GM19025 (cell line): ENCODE results near the gene PTPRR.

Source experiments
- ATAC-seq: cut with Tn5 transposase; IDR thresholded peaks from one replicate; pipeline ENCODE4 v1.9.1; 2021; ENCODE audit warnings: mild to moderate bottlenecking, low read depth, moderate library complexity; ENCODE audit not compliant: unreplicated experiment

Gene PTPRR

DNA sequence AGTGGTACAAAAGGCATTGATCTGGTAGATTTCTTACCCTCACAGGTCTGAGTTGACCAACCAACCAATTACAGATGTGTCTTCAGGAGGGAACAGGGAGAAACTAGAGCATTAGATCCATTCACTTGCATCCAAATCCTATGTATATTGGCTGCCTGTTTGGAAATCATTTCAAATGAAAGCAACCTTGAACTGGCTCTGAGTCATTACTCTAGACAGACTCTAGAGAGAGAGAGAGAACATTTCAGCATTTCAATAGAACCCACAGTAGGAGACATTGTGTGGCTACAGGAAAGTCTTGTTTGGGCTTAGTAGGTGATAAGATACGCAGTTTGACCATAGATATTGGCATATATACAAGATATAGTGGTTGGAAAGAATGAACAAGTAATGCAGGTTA is 114.5 kb downstream of the PTPRR start:
- ATAC-seq = no peak

- no peak for ATAC-seq
These were observed 122.3 kb downstream of the PTPRR start for GRCh38 chr12:70798016-70798783.

DNA sequence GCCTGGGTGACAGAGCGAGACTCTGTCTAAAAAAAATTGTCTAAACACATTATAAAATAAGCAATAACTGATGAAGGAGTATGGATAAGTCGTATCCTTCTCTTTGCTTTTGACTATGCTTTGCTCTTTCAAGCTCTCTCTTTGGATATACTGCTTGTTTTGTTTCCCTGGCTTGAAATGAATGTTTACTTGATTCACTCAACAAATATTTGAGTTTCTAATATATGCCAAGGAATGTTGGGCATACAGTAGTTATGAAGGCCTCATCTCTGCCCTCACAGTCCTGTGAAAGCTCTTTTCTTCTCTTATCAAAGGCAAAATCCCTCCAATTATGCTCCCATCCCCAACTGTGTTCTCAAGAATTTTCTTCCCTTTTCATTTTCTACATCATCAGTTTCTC is 123.5 kb downstream of the PTPRR start:
- no peak for ATAC-seq

- no peak for ATAC-seq
These were observed 124.9 kb downstream of the PTPRR start for GRCh38 chr12:70795608-70796007.

- no peak for ATAC-seq
These were observed 126.4 kb downstream of the PTPRR start for GRCh38 chr12:70794131-70794530.

DNA sequence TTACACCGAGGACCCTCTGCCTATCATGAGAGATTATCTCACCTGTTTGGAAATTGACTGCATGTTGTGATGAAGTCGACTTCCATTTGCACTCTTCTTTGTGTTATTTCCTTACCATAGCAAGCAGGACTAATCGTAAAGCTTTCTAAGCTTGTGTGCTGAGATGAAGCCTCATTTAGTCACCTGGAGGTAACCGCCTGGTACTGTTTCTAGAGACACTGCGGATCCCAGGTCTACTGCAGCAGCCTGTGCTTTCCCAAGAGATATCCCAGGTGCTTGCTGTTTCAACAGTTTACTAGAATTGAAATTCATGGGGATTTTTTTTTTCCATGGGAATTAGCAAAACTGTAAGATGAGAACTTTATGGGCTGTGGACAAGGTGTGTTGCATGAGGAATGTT is 131.8 kb downstream of the PTPRR start:
- ATAC-seq = no peak

DNA sequence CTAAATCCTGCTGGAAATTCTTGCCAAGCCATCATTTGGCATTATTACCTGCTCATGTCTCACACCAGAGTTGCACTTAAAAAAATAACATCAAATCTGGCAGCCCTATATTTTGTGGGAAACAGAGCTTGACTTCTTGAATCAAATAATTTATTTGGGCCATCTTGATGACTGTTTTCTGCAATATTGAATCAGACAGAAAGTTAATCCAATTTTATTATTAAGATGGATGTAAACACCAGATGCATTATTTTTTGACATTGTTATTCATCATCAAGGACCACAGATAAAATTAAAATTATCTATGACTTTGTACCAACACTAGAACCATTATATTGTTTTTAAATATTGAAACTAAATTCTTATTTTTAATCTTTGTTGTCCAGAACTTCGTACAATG is 132.9 kb downstream of the PTPRR start:
- ATAC-seq = no peak

DNA sequence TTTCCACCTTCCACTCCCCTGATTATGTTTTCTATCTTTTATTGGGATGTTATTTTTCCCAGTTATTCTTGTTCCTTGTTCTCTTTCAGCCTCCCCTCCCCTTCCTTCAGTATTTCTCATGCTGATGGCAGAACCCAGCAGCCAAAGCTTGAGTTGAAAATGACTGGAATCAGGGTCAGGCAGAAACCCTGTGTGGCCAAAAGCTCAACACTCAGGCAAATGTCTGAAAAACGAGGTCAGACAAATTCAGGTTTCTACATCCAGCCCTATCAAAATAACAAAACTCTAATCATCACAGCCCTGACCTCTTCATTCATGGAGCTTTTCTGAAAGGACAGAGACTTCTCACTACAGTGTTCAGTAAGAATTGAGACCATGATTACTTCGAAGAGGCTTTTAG is 134.6 kb downstream of the PTPRR start:
- ATAC-seq = no peak

DNA sequence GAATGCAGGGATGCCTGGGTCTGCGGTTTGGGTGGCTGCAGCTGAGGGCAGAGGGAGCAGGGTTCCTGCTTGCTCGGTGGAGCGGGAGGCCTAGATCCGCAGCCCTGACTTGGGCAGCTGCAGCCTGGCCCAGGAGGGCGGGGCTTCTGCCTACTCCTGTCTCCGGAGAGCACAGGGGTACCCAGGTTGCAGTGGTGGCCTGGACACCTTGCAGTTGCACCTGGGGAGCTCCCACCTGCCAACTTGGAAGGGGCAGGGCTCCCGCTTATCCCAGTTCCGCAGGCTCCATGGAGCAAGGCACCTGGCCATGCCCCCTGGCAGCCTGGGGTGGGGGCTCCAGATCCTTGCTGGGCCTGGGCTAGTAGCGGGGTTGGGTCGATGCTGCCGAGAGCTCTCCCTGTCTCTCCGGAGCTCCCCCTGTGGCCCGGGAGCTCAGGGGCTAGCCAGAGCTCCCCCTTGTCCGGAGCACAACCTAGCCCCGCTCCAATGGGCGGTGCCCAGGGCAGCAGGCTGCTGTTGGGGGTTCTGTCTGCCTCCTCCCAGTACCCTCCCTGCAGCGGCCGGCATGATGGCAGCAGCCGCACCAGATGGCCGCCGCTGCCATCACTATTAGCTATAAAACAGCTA is 136.4 kb downstream of the PTPRR start:
- no peak for ATAC-seq

- no peak for ATAC-seq
These were observed 137.1 kb downstream of the PTPRR start for GRCh38 chr12:70783455-70783854.

DNA sequence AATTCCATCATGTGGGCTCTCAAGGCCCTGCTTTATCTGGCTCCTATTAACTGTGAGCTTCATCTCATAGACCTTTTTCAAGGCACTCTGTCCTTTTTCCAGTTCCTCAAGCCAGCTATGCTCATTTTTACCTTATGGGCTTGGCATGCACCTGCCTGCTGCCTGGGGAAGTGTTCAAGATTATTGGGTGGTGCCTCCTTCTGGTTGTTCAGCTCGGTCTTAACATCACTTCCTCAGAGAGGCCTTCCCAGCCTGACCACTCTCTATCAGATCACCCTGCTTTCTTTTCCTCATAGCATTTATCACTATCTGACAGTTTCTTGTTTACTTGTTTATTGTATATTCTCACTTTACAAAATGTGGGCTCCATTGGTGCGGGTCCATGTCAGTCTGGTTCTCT is 141.3 kb downstream of the PTPRR start:
- ATAC-seq = no peak

DNA sequence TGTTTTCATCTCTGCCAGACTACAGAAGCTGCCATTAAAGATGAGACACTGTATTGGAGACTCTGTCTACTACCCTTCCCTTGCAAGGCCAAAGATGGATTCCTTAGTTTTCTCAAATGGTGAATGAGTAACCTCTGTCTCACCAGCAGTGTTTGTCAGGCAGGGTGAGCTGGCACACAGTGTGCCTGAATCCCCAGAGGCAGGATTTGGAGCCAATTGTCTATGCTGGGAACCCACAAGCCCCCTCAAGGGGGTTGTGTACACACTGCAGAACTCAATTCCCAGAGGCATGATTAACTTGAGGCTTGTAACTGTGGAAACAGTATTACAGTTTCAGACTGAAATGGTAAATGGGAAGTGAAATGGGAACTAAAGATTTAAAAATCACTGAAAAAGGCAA is 146.5 kb downstream of the PTPRR start:
- no peak for ATAC-seq

- ATAC-seq = no peak
These were observed 147.7 kb downstream of the PTPRR start for GRCh38 chr12:70772836-70773235.

GRCh38 chr12:70771581-70771980 is 149.0 kb downstream of the PTPRR start:
- ATAC-seq = no peak

DNA sequence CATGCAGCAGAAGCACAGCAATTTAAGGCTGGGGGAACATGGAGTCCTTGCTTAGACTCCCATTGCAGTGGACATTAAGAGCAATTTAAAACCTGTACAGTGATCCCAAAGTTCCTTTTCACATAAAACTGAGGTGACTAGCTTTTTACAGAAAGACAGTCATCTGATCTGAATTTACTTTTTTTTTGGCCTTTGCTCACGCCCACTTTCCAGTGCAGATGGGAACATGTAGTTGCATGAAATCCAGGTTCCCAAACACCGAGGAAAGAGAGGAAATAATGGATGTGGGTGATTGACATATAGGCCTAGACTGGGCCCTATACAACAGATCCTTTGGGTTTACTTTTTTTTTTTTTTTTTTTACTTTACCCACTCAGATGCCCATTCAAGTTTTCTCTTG is 156.9 kb downstream of the PTPRR start:
- ATAC-seq = no peak

DNA sequence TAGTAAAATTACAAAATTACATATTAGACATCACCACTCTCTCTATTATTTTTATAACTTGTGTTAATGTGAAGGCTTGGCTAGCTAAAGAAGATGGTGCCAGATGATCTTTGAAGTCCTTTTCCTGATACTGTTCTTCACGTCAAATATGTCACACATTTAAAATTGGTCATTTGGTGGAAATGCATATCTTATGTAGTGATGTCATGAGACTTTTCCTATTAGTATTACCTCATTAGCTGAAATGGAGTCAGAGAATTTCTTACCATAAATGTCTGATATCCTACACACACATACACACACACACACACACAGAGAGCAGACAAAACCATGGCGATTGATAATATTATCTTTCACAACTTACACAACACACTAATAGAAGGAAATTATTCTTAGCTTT is 158.5 kb downstream of the PTPRR start:
- ATAC-seq = no peak

- no peak for ATAC-seq
These were observed 161.2 kb downstream of the PTPRR start for GRCh38 chr12:70759161-70759918.

GRCh38 chr12:70758494-70758845 is 162.1 kb downstream of the PTPRR start:
- ATAC-seq = no peak

GRCh38 chr12:70757830-70758493 is 162.6 kb downstream of the PTPRR start:
- ATAC-seq = no peak

GRCh38 chr12:70756791-70757190 is 163.7 kb downstream of the PTPRR start:
- ATAC-seq = no peak

DNA sequence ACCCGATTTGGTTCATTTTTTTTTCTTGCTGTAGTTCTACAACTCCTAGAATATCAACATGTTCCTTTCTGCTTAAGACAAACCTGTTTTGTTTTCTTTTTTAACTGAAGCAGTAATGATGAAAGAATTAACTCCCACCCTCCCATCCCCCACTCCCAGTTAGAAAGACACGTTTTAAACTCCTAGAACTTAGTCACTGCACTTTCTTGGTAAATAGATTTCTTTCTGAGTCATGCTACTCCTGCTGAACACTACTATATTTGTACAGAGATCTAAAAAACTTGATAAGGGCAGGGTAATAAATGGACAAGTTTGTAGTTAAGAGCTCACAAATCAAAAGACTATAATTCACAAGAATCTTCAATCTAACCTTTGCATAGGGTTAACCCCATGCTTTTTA is 164.4 kb downstream of the PTPRR start:
- ATAC-seq = no peak
